K562 (cell line): ENCODE measurements around the gene PICK1. TPM values are rescaled to one million over a fixed set of nuclear protein-coding genes. Genes with fewer than 3 reads are reported as not detected.

Source experiments
- ARHGAP35 ChIP-seq: fragments of 450-650 bp; IDR thresholded peaks from 2 replicates; pipeline ENCODE4 v1.6.1; 2018; ENCODE audit not compliant: partially characterized antibody
- BRF1 ChIP-seq: IDR thresholded peaks from 3 replicates; pipeline ENCODE4 v1.6.1; 2011; ENCODE audit warnings: borderline replicate concordance, mild to moderate bottlenecking; ENCODE audit not compliant: insufficient read length; ENCODE audit errors: extremely low read depth
- CHCHD3 ChIP-seq: fragments of 250-450 bp; sonication (Bioruptor Pico); IDR thresholded peaks from 2 replicates; pipeline ENCODE4 v2.1.2; 2022; ENCODE audit warnings: mild to moderate bottlenecking
- FOS ChIP-seq: IDR thresholded peaks from 3 replicates; pipeline ENCODE4 v1.6.1; 2011; ENCODE audit not compliant: insufficient read length; ENCODE audit errors: extremely low read depth
- GATAD2B ChIP-seq: fragments of 450-650 bp; IDR thresholded peaks from 2 replicates; pipeline ENCODE4 v1.6.1; 2017; ENCODE audit warnings: mild to moderate bottlenecking, borderline replicate concordance
- HNRNPK ChIP-seq: fragments of 200-400 bp; formaldehyde crosslinking; IDR thresholded peaks from one replicate; pipeline ENCODE4 v1.6.1; 2018; ENCODE audit warnings: mild to moderate bottlenecking, low read depth, low read length; ENCODE audit not compliant: poor library complexity, severe bottlenecking
- KAT2B ChIP-seq: IDR thresholded peaks from one replicate; pipeline ENCODE4 v1.6.1; 2012; ENCODE audit warnings: low read depth, mild to moderate bottlenecking, control low read depth, inconsistent platforms, low read length, moderate library complexity
- MEIS2 ChIP-seq: fragments of 450-650 bp; IDR thresholded peaks from 2 replicates; pipeline ENCODE4 v1.6.1; 2014; ENCODE audit warnings: mild to moderate bottlenecking; ENCODE audit not compliant: partially characterized antibody
- POLR3G ChIP-seq: IDR thresholded peaks from 2 replicates; pipeline ENCODE4 v1.6.1; 2011; ENCODE audit not compliant: insufficient read length, insufficient replicate concordance; ENCODE audit errors: extremely low read depth
- ZKSCAN1 ChIP-seq: fragments of 150-350 bp; IDR thresholded peaks from 2 replicates; pipeline ENCODE4 v1.6.1; 2016; ENCODE audit warnings: low read depth, low read length
- ZNF766 ChIP-seq: fragments of 200-800 bp; sonication (Bioruptor generic); conservative IDR thresholded peaks from 2 replicates; pipeline ENCODE4 v1.6.1; 2016; ENCODE audit warnings: missing genetic modification characterization, missing compliant biosample characterization
- ZNF77 ChIP-seq: fragments of 250-450 bp; sonication (Bioruptor Pico); IDR thresholded peaks from 2 replicates; pipeline ENCODE4 v1.5.0; 2020
- polyA plus RNA-seq, 8 experiments: library from polyadenylated mRNA; depleted of rRNA in 4 of 8; stranded (reverse) in 5 of 8; unstranded in 3 of 8; fragments of >200 nt; fragmentation: Nextera tagmentation in 2 of 8; fragmentation: Illumina TruSeq in 1 of 8; extraction: Ambion mirVana in 2 of 8; extraction: Trizol in 1 of 8; gene quantifications; 2 replicates each; pipeline versions ENCODE4 v1.2.1 to v1.2.3, GENCODE V29; 2011 to 2014; ENCODE audit warnings: inconsistent platforms in 1 of 8, missing spikeins in 1 of 8
- total RNA-seq, 7 experiments: library from RNA; depleted of rRNA in 6 of 7; stranded (reverse); fragments of >200 nt in 6 of 7; fragmentation: Illumina TruSeq in 2 of 7; extraction: Trizol in 2 of 7; gene quantifications; 2 replicates each; pipeline versions ENCODE4 v1.2.1 to v1.2.3, GENCODE V29; 2011 to 2021; ENCODE audit warnings: low replicate concordance in 1 of 7
- TF ChIP-seq, protein P1 (sequence below), 2 experiments: fragments of 450-650 bp in 1 of 2; sonication (generic) in 1 of 2; formaldehyde crosslinking in 1 of 2; IDR thresholded peaks; 2 replicates each; pipeline versions ENCODE4 v1.7.1 to v1.9.0; 2016 to 2022; ENCODE audit warnings: inconsistent platforms in 1 of 2, mild to moderate bottlenecking in 1 of 2, missing genetic modification reagents in 1 of 2
- TF ChIP-seq, protein P2 (sequence below): fragments of 250-450 bp; sonication (Bioruptor Pico); IDR thresholded peaks from 2 replicates; pipeline ENCODE4 v1.8.0; 2022; ENCODE audit warnings: moderate library complexity, mild to moderate bottlenecking, inconsistent platforms
- TF ChIP-seq, protein P3 (sequence below): fragments of 450-650 bp; formaldehyde crosslinking; IDR thresholded peaks from 2 replicates; pipeline ENCODE4 v1.4.0; 2022; ENCODE audit warnings: missing genetic modification characterization

PICK1 gene
- total and polyA plus RNA-seq, 9 of the 15 experiments (the other 6 are each of a cell fraction or from before 2014, with no cell fraction given): 0.06 to 11.0 (median 7.9) TPM; not detected in 1

DNA sequence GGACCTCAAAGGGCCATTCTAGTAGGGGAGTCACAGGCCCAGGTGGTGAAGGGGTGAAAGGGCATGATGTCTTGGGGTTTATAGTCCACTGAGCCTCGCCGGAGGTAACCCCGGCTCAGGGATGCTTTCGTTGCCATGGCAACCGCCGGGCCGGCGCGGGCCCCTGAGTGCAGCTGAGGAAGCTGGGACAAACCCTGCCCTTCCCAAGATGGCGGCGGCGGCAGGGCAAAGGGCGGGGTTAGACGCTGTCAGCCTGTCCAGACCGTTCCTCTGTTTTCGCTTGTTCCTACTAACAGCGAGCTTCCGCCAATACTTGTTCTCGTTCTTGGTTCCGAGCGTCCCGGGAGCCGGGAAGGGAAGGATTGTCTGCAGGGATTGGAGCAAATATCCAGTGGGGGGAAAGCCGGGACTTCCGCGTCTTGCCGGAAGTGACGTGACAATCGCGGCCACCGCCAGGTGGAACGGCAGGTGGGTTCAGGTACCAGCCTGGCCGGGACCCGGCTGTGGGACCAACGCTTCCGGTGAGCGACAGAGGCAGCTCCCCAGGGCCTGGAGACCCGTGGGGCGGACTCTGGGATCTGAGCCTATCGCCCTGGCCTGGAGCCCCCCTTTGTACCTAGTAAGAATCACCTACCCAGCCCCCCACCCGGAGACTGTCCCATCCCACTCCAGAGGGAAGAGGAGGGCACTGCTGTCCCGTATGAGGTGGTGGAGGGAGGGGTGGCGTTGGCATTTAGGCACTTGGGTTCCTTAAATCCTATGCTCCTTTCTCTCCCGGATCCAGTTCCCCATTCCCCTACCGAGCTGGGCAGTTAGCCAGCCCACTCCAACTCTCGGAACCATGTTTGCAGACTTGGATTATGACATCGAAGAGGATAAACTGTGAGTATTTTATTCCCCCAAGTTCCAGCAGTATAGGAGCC, at the start of gene PICK1 (continued):
- TF ChIP-seq, protein P1, sequence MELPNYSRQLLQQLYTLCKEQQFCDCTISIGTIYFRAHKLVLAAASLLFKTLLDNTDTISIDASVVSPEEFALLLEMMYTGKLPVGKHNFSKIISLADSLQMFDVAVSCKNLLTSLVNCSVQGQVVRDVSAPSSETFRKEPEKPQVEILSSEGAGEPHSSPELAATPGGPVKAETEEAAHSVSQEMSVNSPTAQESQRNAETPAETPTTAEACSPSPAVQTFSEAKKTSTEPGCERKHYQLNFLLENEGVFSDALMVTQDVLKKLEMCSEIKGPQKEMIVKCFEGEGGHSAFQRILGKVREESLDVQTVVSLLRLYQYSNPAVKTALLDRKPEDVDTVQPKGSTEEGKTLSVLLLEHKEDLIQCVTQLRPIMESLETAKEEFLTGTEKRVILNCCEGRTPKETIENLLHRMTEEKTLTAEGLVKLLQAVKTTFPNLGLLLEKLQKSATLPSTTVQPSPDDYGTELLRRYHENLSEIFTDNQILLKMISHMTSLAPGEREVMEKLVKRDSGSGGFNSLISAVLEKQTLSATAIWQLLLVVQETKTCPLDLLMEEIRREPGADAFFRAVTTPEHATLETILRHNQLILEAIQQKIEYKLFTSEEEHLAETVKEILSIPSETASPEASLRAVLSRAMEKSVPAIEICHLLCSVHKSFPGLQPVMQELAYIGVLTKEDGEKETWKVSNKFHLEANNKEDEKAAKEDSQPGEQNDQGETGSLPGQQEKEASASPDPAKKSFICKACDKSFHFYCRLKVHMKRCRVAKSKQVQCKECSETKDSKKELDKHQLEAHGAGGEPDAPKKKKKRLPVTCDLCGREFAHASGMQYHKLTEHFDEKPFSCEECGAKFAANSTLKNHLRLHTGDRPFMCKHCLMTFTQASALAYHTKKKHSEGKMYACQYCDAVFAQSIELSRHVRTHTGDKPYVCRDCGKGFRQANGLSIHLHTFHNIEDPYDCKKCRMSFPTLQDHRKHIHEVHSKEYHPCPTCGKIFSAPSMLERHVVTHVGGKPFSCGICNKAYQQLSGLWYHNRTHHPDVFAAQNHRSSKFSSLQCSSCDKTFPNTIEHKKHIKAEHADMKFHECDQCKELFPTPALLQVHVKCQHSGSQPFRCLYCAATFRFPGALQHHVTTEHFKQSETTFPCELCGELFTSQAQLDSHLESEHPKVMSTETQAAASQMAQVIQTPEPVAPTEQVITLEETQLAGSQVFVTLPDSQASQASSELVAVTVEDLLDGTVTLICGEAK (IDR thresholded peaks at IDR 0.05): peak; percentile 96
- TF ChIP-seq, protein P1 (CRISPR knock-in tag; IDR thresholded peaks at IDR 0.05): no peak
- TF ChIP-seq, protein P2, sequence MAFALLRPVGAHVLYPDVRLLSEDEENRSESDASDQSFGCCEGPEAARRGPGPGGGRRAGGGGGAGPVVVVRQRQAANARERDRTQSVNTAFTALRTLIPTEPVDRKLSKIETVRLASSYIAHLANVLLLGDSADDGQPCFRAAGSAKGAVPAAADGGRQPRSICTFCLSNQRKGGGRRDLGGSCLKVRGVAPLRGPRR: no peak
- no peak for TF ChIP-seq GATAD2B
- TF ChIP-seq KAT2B: no peak
- TF ChIP-seq MEIS2: no peak
- no peak for TF ChIP-seq ZKSCAN1
- no peak for TF ChIP-seq FOS
- no peak for TF ChIP-seq ZNF77 (CRISPR knock-in tag)
- TF ChIP-seq, protein P3, sequence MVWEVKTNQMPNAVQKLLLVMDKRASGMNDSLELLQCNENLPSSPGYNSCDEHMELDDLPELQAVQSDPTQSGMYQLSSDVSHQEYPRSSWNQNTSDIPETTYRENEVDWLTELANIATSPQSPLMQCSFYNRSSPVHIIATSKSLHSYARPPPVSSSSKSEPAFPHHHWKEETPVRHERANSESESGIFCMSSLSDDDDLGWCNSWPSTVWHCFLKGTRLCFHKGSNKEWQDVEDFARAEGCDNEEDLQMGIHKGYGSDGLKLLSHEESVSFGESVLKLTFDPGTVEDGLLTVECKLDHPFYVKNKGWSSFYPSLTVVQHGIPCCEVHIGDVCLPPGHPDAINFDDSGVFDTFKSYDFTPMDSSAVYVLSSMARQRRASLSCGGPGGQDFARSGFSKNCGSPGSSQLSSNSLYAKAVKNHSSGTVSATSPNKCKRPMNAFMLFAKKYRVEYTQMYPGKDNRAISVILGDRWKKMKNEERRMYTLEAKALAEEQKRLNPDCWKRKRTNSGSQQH (CRISPR knock-in tag): no peak
- no peak for TF ChIP-seq CHCHD3
- no peak for TF ChIP-seq BRF1
- TF ChIP-seq HNRNPK: no peak
- TF ChIP-seq ZNF766 (CRISPR knock-in tag): no peak
- no peak for TF ChIP-seq ARHGAP35
- TF ChIP-seq POLR3G: no peak
